Measurements from ENCODE around the gene VAV1. TPM values are rescaled to one million over a fixed set of nuclear protein-coding genes. Genes with fewer than 3 reads are reported as not detected.

VAV1 gene
- total and polyA plus RNA-seq, 2 donors (not counting 3 experiments of a cell fraction or from before 2014, with no cell fraction given), result not detected

DNA sequence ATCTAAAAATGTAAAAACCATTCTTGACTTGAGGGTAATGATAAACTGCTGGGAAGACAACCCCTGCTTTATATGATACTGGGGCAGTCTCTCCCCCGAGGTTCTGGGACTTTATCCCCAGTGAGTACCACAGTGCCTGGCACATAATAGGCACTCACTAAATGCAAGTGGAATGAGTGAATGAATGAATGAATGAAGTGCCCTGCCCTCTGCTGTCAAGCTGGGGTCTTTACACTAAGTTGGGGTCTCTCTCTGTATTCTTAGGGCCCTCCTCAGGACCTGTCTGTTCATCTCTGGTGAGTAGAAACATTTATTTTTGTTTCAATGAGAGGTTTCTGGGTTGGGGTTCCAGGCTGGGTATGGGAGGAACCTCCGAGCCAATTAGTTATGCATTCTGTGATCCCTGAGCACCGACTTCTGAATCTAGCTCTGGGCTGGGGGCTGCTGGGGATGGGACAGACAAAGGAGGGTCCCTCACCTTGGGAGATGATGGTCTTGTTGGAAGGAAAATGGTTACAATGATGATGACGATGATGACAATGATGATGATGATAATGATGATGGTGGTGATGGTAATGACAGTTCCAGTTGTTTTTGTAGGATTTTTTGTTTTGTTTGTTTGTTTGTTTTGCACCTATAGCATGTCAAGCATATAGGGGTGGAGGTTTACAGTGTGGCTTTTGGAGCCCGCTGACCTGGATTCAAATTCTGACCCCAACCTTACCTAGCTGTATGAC lies 70.5 kb downstream of the VAV1 start:
- DNase-seq (ENCODE audit: low read depth, low spot score) (no peak), FAIRE-seq (no peak)
- Histone ChIP-seq H3K4me3 (replicated peaks in 1 of 3; ENCODE audit: insufficient read depth in 1 of 3, low read depth in 1 of 3, low read length in 3 of 3) (no peak overlapping the region), H4K20me1 (replicated peaks; ENCODE audit: control insufficient read depth, extremely low read depth, insufficient read depth, low read length) (no peaks in the 10 kb centered on the region), H3K9ac (replicated peaks; ENCODE audit: extremely low read depth, insufficient read depth, low read length) (no peak overlapping the region), H2AFZ (ENCODE audit: low read depth, low read length) (no peak overlapping the region), H3K79me2 (ENCODE audit: control insufficient read depth, insufficient read depth, low read length) (no peaks in the 10 kb centered on the region), H3K36me3 (ENCODE audit: control insufficient read depth in 2 of 2, extremely low read depth in 1 of 2, insufficient read depth in 2 of 2, low read length in 2 of 2) (no peaks in the 10 kb centered on the region), H3K4me2 (ENCODE audit: insufficient read depth, low read length) (no peak overlapping the region), H3K4me1 (ENCODE audit: control insufficient read depth, extremely low read depth, insufficient read depth, low read length) (no peaks in the 10 kb centered on the region), H3K9me3 (replicated peaks; ENCODE audit: control insufficient read depth, insufficient read depth, low read length) (no peaks in the 10 kb centered on the region), H3K9me1 (replicated peaks; ENCODE audit: control insufficient read depth, extremely low read depth, insufficient read depth, low read length) (no peaks in the 10 kb centered on the region), H3K27me3 (ENCODE audit: control insufficient read depth in 2 of 2, insufficient read depth in 2 of 2, low read length in 2 of 2) (no peaks in the 10 kb centered on the region), H3K27ac (ENCODE audit: insufficient read depth, low read depth, low read length) (no peak overlapping the region)
- TF ChIP-seq, protein P1, sequence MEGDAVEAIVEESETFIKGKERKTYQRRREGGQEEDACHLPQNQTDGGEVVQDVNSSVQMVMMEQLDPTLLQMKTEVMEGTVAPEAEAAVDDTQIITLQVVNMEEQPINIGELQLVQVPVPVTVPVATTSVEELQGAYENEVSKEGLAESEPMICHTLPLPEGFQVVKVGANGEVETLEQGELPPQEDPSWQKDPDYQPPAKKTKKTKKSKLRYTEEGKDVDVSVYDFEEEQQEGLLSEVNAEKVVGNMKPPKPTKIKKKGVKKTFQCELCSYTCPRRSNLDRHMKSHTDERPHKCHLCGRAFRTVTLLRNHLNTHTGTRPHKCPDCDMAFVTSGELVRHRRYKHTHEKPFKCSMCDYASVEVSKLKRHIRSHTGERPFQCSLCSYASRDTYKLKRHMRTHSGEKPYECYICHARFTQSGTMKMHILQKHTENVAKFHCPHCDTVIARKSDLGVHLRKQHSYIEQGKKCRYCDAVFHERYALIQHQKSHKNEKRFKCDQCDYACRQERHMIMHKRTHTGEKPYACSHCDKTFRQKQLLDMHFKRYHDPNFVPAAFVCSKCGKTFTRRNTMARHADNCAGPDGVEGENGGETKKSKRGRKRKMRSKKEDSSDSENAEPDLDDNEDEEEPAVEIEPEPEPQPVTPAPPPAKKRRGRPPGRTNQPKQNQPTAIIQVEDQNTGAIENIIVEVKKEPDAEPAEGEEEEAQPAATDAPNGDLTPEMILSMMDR (IDR thresholded peaks at IDR 0.05; ENCODE audit: extremely low read depth in 1 of 2, insufficient read depth in 1 of 2, low read depth in 1 of 2, low read length in 2 of 2), result no peak
- TF ChIP-seq POLR2A (IDR thresholded peaks at IDR 0.05; ENCODE audit: low read depth, low read length) (no peak), GATA2 (IDR thresholded peaks at IDR 0.05; ENCODE audit: insufficient read depth, insufficient read length, low read depth, low read length) (no peak), FOS (IDR thresholded peaks at IDR 0.05; ENCODE audit: borderline replicate concordance, insufficient read depth, low read length) (no peak)
- intact Hi-C loops (cut with micrococcal nuclease), result no loop called here
- ChIA-PET CTCF (interaction anchor here (1.3 kb wide), 1 partner anchor 20 kb away, joined by 4 read pairs; no protein-coding TSS in a partner anchor), POLR2A (interaction anchor here (0.6 kb wide), 1 partner anchor 15 kb away, joined by 3 read pairs; no protein-coding TSS in a partner anchor)
- no TSS peak for BruUV-seq (replicated peaks)
- dilution Hi-C loops (cut with MboI; ENCODE audit: extremely low pct_ligation_motif_present, low sequenced_read_pairs), result no loop called here

DNA sequence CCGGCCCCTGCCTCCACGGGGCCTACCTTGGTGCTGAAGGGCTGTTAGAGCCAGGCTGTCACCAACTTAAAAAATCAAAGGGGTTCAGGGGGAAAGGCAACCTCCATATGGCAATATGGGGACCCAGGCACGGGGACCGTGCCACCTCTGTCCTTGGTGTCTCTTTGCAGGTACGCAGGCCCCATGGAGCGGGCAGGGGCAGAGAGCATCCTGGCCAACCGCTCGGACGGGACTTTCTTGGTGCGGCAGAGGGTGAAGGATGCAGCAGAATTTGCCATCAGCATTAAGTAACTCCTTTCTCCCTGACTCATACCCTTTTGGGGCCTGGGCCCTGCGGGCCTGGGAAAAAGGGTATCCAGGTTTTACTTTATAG lies 75.3 kb downstream of the VAV1 start:
- Histone ChIP-seq H3K36me3 (ENCODE audit: control insufficient read depth in 2 of 2, extremely low read depth in 1 of 2, insufficient read depth in 2 of 2, low read length in 2 of 2) (no peaks in the 10 kb centered on the region), H3K4me3 (replicated peaks in 1 of 3; ENCODE audit: insufficient read depth in 1 of 3, low read depth in 1 of 3, low read length in 3 of 3) (no peak overlapping the region), H3K27ac (ENCODE audit: insufficient read depth, low read depth, low read length) (no peak overlapping the region), H3K9ac (replicated peaks; ENCODE audit: extremely low read depth, insufficient read depth, low read length) (no peak overlapping the region), H4K20me1 (replicated peaks; ENCODE audit: control insufficient read depth, extremely low read depth, insufficient read depth, low read length) (no peaks in the 10 kb centered on the region), H3K27me3 (ENCODE audit: control insufficient read depth in 2 of 2, insufficient read depth in 2 of 2, low read length in 2 of 2) (no peaks in the 10 kb centered on the region), H3K9me1 (replicated peaks; ENCODE audit: control insufficient read depth, extremely low read depth, insufficient read depth, low read length) (no peaks in the 10 kb centered on the region), H3K4me2 (ENCODE audit: insufficient read depth, low read length) (no peak overlapping the region), H2AFZ (ENCODE audit: low read depth, low read length) (no peak overlapping the region), H3K79me2 (ENCODE audit: control insufficient read depth, insufficient read depth, low read length) (no peaks in the 10 kb centered on the region), H3K4me1 (ENCODE audit: control insufficient read depth, extremely low read depth, insufficient read depth, low read length) (no peaks in the 10 kb centered on the region), H3K9me3 (replicated peaks; ENCODE audit: control insufficient read depth, insufficient read depth, low read length) (no peaks in the 10 kb centered on the region)
- DNase-seq (ENCODE audit: low read depth, low spot score) (no peak), FAIRE-seq (no peak)
- BruUV-seq (replicated peaks), result no TSS peak
- intact Hi-C loops (cut with micrococcal nuclease), result no loop called here
- CTCF ChIA-PET, result interaction anchor here (1.4 kb wide), 1 partner anchor 24 kb away, joined by 3 read pairs; no protein-coding TSS in a partner anchor
- TF ChIP-seq, protein P1 (IDR thresholded peaks at IDR 0.05; ENCODE audit: extremely low read depth in 1 of 2, insufficient read depth in 1 of 2, low read depth in 1 of 2, low read length in 2 of 2), result no peak
- TF ChIP-seq MYC (IDR thresholded peaks at IDR 0.05; ENCODE audit: low read depth, low read length) (no peak), POLR2AphosphoS5 (IDR thresholded peaks at IDR 0.05; ENCODE audit: insufficient read depth, low read depth, low read length) (no peak), FOS (IDR thresholded peaks at IDR 0.05; ENCODE audit: borderline replicate concordance, insufficient read depth, low read length) (no peak), JUN (IDR thresholded peaks at IDR 0.05; ENCODE audit: borderline replicate concordance, insufficient read depth, insufficient read length, low read depth) (no peak), POLR2A (IDR thresholded peaks at IDR 0.05; ENCODE audit: low read depth, low read length) (no peak), EZH2 (IDR thresholded peaks at IDR 0.05; ENCODE audit: borderline replicate concordance, low read depth, low read length, severe bottlenecking) (no peak), GATA2 (IDR thresholded peaks at IDR 0.05; ENCODE audit: insufficient read depth, insufficient read length, low read depth, low read length) (no peak)
- TF ChIP-seq, protein P2, sequence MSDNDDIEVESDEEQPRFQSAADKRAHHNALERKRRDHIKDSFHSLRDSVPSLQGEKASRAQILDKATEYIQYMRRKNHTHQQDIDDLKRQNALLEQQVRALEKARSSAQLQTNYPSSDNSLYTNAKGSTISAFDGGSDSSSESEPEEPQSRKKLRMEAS (IDR thresholded peaks at IDR 0.05; ENCODE audit: insufficient read depth, insufficient read length), result no peak
- dilution Hi-C loops (cut with MboI; ENCODE audit: extremely low pct_ligation_motif_present, low sequenced_read_pairs), result no loop called here
- POLR2A ChIA-PET, result no interaction called here
